IPS-18c (cell line): ENCODE results near the gene SPINT1.
"Not testable (repeated sequence)": the region's sequence is repeated elsewhere in the genome, so short reads cannot be mapped to it uniquely, and the experiment has no call there.

Experiments
- H3K4me3 ChIP-seq: 2 replicates; pipeline ENCODE4 v1.7.0; 2013; ENCODE audit warnings: low read depth, mild to moderate bottlenecking, low read length, moderate library complexity; ENCODE audit not compliant: insufficient read depth
- H3K9me3 ChIP-seq: one replicate; pipeline ENCODE4 v1.6.1; 2013; ENCODE audit warnings: mild to moderate bottlenecking, low read length, moderate library complexity; ENCODE audit not compliant: control insufficient read depth, insufficient read depth

SPINT1 gene

GRCh38 chr15:40850576-40851112 lies 6.8 kb downstream of the SPINT1 start:
- H3K4me3 ChIP-seq: no peak overlapping the region
- no peaks in the 10 kb centered on the region for H3K9me3 ChIP-seq

DNA sequence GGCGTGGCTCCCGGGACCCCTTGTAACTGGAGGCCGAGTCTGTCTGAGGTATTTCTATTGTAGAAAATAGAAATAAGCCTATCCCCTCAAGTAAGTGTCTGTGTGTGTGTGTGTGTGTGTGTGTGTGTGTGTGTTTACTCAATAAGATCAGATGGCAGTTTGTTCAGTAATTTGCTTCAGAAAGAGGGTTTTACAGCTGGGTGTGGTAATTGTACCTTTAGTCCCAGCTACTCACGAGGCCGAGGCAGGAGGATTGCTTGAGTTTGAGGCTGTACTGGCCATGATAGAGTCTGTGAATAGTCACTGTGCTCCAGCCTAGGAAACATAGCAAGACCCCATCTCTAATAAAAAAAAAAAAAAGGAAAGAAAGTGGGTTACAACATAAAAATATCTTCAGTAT lies 8.7 kb downstream of the SPINT1 start:
- H3K4me3 ChIP-seq: no peak overlapping the region
- no peaks in the 10 kb centered on the region for H3K9me3 ChIP-seq

DNA sequence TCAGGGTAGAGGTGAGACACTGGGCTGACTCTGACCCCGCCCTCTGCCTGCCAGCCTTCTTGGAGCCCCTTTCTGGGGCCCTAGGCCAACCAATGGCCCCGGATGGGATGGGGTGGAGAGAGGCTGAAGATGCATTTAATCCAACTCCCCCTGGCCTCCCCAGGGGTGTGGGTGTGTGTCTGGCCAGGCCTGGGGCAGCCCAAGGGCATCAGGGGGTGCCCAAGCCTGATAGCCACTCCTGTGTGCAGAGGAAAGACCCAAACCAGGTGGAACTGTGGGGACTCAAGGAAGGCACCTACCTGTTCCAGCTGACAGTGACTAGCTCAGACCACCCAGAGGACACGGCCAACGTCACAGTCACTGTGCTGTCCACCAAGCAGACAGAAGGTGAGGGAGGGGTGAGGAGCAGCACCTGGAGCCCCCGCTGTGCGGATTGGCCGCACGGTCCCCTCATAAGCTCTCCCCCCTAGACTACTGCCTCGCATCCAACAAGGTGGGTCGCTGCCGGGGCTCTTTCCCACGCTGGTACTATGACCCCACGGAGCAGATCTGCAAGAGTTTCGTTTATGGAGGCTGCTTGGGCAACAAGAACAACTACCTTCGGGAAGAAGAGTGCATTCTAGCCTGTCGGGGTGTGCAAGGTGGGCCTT lies 9.5 kb downstream of the SPINT1 start:
- Histone ChIP-seq H3K4me3 (no peak overlapping the region), H3K9me3 (no peaks in the 10 kb centered on the region)

- Histone ChIP-seq H3K9me3 (no peaks in the 10 kb centered on the region), H3K4me3 (no peak overlapping the region)
Measured at GRCh38 chr15:40854161-40854560, 10.3 kb downstream of the SPINT1 start.

DNA sequence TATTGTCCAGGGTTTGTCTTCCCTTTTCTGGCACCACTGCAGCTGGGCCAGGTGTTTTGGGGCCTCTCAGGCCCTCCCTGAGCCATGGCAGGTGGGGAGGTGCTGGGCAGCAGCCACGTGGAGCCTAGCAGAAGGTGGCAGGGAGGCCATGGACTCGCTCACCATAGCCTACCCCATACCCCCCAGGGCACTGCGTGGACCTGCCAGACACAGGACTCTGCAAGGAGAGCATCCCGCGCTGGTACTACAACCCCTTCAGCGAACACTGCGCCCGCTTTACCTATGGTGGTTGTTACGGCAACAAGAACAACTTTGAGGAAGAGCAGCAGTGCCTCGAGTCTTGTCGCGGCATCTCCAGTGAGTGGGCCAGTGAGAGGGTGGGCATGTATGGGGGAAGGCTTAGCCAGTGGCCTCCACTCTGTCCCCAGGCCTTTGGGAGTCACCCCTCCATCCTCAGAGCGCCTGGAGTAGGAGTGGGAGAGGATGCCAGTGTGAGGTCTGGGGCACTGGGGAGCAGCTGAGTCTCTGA lies 11.9 kb downstream of the SPINT1 start:
- H3K9me3 ChIP-seq: no peaks in the 10 kb centered on the region
- H3K4me3 ChIP-seq: no peak overlapping the region

DNA sequence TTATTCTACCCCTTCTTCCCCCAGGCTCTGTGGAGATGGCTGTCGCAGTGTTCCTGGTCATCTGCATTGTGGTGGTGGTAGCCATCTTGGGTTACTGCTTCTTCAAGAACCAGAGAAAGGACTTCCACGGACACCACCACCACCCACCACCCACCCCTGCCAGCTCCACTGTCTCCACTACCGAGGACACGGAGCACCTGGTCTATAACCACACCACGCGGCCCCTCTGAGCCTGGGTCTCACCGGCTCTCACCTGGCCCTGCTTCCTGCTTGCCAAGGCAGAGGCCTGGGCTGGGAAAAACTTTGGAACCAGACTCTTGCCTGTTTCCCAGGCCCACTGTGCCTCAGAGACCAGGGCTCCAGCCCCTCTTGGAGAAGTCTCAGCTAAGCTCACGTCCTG lies 12.9 kb downstream of the SPINT1 start:
- Histone ChIP-seq H3K9me3 (no peaks in the 10 kb centered on the region), H3K4me3 (no peak overlapping the region)

DNA sequence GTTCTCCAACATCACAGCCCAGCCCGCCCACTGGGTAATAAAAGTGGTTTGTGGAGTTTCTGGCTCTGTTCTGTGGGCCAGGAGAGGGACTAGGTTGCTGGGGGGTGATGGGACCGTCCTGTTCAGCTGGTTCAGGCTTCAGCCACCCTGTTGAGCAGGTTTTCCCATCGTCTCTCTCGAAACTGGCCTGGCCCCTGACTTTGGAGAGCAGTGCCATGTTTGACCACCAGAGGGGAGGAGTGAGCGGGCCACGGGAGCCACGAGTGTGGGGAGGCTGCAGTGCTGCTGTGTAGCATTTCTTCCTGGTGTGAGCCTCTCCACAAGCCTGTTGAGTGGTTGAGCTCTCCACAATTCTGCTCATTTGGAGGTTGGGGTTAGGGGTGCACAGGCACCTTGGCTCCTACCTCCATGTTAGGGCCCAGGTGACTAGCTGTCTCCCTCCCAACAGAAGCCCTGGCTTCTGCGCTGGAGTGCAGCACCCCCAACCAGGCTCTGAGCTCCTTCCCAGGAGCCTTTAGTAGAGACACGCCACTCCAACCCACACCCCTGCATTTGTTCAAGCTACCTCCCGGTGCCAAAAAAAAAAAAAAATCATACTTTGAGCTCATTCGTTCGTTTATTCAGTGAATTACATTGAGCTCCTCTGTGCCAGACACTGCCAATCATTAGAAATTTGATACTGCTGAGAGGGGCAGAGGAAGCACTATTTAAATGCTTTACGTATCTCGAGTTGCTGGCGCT lies 13.9 kb downstream of the SPINT1 start:
- no peaks in the 10 kb centered on the region for H3K9me3 ChIP-seq
- H3K4me3 ChIP-seq: no peak overlapping the region

DNA sequence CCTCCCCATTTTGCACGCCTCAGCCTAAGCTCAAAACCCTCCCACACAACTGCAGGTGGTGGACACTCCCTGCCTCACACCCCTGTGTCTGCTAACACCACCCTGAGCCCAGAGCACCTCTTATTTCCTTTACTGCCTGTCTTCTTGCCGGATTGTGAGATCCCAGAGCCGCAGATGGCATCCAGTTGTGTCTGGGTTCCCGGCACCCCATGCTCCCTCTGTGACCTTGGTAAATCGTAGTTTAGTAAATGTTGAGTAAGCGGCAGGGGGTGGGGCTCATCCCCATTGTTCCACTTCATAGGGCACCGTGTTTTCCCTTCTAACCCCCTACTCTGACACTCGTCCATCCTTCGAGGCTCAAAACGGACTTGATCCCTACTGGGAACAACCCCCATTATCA lies 14.9 kb downstream of the SPINT1 start:
- H3K4me3 ChIP-seq: no peak overlapping the region
- no peaks in the 10 kb centered on the region for H3K9me3 ChIP-seq

GRCh38 chr15:40859206-40859851 lies 15.5 kb downstream of the SPINT1 start:
- H3K4me3 ChIP-seq: no peak overlapping the region
- H3K9me3 ChIP-seq: no peaks in the 10 kb centered on the region

DNA sequence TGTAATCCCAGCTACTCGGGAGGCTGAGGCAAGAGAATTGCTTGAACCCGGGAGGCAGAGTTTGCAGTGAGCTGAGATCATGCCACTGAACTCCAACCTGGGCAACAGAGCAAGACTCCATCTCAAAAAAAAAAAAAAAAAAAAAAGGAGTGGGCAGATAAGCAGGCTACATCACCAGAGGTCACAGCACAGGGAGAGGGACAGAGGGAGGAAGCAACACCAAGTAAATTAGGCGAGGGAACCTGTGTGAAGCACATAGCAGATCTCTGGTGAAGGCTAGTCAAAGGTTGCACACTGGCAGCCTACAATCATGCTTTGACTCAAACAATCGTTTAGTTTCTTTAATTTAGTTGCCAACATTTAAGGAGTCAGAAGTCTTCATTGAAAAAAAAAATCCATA lies 17.3 kb downstream of the SPINT1 start:
- H3K4me3 ChIP-seq, H3K9me3 ChIP-seq: not testable (repeated sequence)

DNA sequence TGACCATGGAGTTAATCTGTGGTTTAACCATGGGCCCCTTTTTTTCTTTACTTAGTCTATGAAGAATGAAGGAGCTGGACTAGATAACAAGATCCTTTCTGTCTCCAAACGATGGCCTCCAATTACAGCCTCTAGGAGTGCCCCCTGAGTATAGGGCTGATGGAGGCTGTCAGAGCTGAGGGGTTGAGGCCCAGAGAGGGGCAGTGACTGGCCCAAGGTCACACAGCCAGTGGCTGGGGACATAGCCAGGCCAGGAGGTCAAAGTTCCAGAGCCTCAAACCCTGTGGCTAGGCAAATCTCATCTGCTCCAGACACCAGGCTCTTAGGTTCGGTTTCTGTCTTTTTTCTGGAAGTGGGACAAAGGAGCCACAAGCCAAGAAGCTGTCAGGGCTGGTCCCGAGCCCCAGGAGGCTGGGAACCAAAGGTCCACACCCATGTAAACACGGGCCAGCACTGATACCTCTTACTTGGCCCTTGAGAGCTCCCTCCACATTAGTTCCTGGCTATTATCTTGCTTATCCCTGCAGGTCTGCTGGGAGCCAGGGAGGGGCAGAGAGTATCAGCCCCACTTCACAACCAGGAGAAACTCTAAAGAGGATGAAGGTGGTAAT lies 19.9 kb downstream of the SPINT1 start:
- H3K4me3 ChIP-seq: no peak overlapping the region
- no peaks in the 10 kb centered on the region for H3K9me3 ChIP-seq

DNA sequence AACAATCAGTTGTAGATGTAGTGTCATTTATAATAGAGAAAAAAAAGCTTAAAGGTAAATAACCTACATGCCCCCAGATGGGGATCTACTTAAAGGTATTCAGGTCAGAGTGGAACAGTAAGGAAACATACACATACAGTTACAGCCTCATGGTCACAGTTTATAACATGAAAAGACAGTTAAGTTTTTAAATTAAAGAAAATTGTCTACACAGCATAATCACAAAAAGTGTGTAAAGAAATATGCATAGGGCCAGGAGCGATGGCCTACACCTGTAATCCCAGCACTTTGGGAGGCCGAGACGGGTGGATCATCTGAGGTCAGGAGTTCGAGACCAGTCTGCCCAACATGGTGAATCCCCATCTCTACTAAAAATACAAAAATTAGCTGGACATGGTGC lies 23.4 kb downstream of the SPINT1 start:
- Histone ChIP-seq H3K9me3 (no peaks in the 10 kb centered on the region), H3K4me3 (no peak overlapping the region)

- no peaks in the 10 kb centered on the region for H3K9me3 ChIP-seq
- no peak overlapping the region for H3K4me3 ChIP-seq
Measured at GRCh38 chr15:40869686-40870085, 25.8 kb downstream of the SPINT1 start.

DNA sequence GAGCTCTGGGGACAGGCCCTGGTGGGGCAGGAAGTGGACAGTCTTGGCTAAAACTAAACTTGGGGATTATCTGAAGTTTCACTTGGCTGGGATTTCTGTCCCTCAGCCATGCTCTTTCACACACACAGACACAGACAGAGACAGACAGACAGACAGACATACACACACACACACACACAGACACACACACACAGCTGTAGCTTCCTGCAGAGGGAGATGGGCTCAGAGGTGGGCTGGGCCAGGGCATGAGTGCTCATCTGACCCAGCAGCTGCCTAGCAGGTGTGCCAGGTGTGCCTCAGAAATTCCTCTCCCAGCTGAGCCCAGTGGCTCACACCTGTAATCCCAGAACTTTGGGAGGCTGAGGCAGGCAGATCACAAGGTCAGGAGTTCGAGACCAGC lies 26.9 kb downstream of the SPINT1 start:
- no peaks in the 10 kb centered on the region for H3K9me3 ChIP-seq
- no peak overlapping the region for H3K4me3 ChIP-seq

- no peaks in the 10 kb centered on the region for H3K9me3 ChIP-seq
- H3K4me3 ChIP-seq: no peak overlapping the region
Measured at GRCh38 chr15:40871749-40872617, 28.1 kb downstream of the SPINT1 start.

DNA sequence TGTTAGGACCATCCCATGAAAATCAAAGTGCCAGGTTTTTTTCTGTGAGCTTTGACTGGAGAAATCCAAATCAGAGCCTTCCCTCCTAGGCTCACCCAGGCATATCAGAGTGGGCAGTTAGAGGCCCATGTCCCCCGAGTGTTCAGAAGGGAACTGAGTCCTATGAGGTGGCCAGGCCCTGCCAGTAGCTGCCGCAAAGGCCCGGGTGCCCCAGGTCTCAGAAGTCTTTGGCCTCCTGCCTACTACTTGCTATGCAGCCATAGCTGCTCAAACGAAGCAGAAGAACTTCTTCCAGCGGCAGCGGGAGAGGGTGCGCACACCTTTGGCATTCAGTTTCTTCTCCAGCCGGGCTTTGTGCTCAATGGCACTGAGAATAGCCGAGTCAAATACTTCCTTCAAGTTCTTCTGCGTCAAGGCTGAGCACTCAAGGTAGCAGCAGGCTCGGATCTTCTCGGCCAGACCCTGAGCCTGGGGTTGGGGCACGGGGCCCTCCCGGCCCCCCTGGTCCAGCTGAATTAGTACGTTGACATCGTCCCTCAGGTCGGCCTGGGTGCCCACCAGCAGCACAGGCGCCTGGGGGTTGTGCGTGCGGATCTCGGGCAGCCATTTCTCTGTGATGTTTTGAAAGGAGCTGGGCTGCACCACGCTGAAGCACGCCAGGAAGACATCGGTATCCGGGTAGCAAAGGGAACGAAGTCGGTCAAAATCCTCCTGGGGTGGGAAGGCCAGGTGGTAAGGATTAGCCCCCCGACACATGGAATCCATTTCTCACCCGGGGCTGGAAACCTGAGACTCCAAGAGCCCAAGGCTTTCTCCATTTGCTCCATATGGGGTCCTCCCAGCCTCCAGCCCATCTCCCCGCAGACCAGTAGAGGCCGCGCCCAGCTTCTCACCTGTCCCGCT lies 29.2 kb downstream of the SPINT1 start:
- H3K4me3 ChIP-seq: peak overlapping the region; percentile 65
- H3K9me3 ChIP-seq: no peaks in the 10 kb centered on the region
